DND-41 (cell line): Measurements from ENCODE around the gene QPCT.
"Not testable (repeated sequence)": the region's sequence is repeated elsewhere in the genome, so short reads cannot be mapped to it uniquely, and the experiment has no call there.

ENCODE experiments used
- ATAC-seq: fragments of 200-7000 bp; cut with Tn5 transposase; 3 replicates; pipeline ENCODE4 v1.9.1; 2021; ENCODE audit warnings: low read depth; ENCODE audit not compliant: insufficient read depth
- DNase-seq: peaks from one replicate; pipeline ENCODE4 v3.0.0-alpha.2; 2020
- H2AFZ ChIP-seq: 2 replicates; pipeline ENCODE4 v1.6.0; 2012; ENCODE audit warnings: low read depth, low read length
- H3K27ac ChIP-seq: 2 replicates; pipeline ENCODE4 v1.5.1; 2012; ENCODE audit warnings: low read length, inconsistent platforms
- H3K27me3 ChIP-seq: fragments of 200-600 bp; sonication (generic); 2 replicates; pipeline ENCODE4 v1.6.0; 2012; ENCODE audit warnings: low read length, mild to moderate bottlenecking, inconsistent platforms; ENCODE audit not compliant: insufficient read depth, poor library complexity
- H3K36me3 ChIP-seq: 2 replicates; pipeline ENCODE4 v1.5.1; 2012; ENCODE audit warnings: low read length, inconsistent platforms; ENCODE audit not compliant: insufficient read depth
- H3K4me1 ChIP-seq: 2 replicates; pipeline ENCODE4 v1.5.1; 2012; ENCODE audit warnings: mild to moderate bottlenecking, low read length; ENCODE audit not compliant: insufficient read depth
- H3K4me2 ChIP-seq: 2 replicates; pipeline ENCODE4 v1.6.0; 2012; ENCODE audit warnings: mild to moderate bottlenecking, moderate library complexity, low read length, inconsistent platforms; ENCODE audit not compliant: insufficient read depth
- H3K4me3 ChIP-seq, 2 experiments: fragments of 200-600 bp in 1 of 2; shearing (Covaris generic) in 1 of 2; 2 replicates each; pipeline ENCODE4 v1.5.1; 2012 to 2016; ENCODE audit warnings: inconsistent platforms in 2 of 2, low read length in 2 of 2, mild to moderate bottlenecking in 2 of 2, low read depth in 1 of 2, moderate library complexity in 1 of 2
- H3K79me2 ChIP-seq: 2 replicates; pipeline ENCODE4 v1.6.0; 2012; ENCODE audit warnings: low read length, inconsistent platforms; ENCODE audit not compliant: insufficient read depth
- H3K9ac ChIP-seq: 2 replicates; pipeline ENCODE4 v1.6.0; 2012; ENCODE audit warnings: low read depth, mild to moderate bottlenecking, inconsistent platforms, low read length, moderate library complexity
- H3K9me3 ChIP-seq: 2 replicates; pipeline ENCODE4 v1.5.1; 2012; ENCODE audit warnings: low read length, moderate library complexity, mild to moderate bottlenecking, inconsistent platforms; ENCODE audit not compliant: insufficient read depth, severe bottlenecking
- H4K20me1 ChIP-seq: 2 replicates; pipeline ENCODE4 v1.6.0; 2012; ENCODE audit warnings: low read length; ENCODE audit not compliant: insufficient read depth
- CTCF ChIP-seq: IDR thresholded peaks from 2 replicates; pipeline ENCODE4 v1.5.1; 2012; ENCODE audit warnings: borderline replicate concordance, low read length, moderate library complexity, mild to moderate bottlenecking; ENCODE audit not compliant: poor library complexity, severe bottlenecking; ENCODE audit errors: extremely low read depth
- EZH2 ChIP-seq: IDR thresholded peaks from 3 replicates; pipeline ENCODE4 v1.6.1; 2012; ENCODE audit warnings: borderline replicate concordance, low read depth, mild to moderate bottlenecking, moderate library complexity, low read length, inconsistent platforms; ENCODE audit not compliant: severe bottlenecking

Gene QPCT

DNA sequence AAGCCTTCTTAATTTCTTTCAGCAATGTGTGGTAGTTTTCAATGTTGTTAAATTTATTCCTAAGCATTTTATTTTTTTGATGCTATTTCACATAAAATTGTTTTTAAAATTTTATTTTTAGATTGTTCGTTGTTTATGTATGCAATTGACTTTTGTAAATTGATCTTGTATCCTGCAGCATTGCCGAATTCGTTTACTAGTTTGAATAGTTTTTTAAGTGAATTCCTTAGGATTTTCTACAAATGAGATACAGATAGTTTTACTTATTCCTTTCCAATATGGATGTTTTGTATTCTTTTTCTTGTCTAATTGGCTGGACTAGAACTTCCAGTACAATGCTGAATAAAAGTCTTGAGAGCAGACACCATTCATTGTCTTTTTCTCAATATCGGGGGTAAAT lies 55.6 kb downstream of the QPCT start:
- no peak for ATAC-seq
- peaks cover 4% of the 10 kb centered on the region for H3K27me3 ChIP-seq

DNA sequence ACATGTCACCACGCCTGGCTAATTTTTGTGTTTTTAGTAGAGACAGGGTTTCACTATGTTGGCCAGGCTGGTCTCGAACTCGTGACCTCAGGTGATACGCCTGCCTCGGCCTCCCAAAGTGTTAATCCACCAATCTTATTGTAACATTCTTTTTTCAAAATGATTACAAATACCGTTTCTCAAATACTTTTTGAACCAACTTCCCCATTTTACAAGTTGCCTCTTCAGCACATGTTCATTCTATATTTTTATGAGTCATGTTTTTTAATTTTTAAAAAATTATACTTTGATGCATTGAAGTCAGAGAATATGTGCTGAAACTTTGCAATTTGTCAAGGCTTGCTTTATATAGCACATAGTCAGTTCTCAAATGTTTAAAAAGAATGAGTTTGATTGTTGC lies 58.2 kb downstream of the QPCT start:
- Histone ChIP-seq H3K9ac (no peak overlapping the region), H3K4me1 (no peaks in the 10 kb centered on the region), H3K27me3 (peaks cover 9% of the 10 kb centered on the region), H3K79me2 (no peaks in the 10 kb centered on the region), H3K27ac (no peak overlapping the region), H3K36me3 (no peaks in the 10 kb centered on the region), H4K20me1 (no peaks in the 10 kb centered on the region), H3K9me3 (no peaks in the 10 kb centered on the region), H3K4me3 (no peak overlapping the region), H3K4me2 (no peak overlapping the region), H2AFZ (no peak overlapping the region)
- DNase-seq (no peak), ATAC-seq (no peak)
- TF ChIP-seq CTCF (no peak), EZH2 (no peak)

More for the DNA sequence above, 55.6 kb downstream of the QPCT start:
- no peaks in the 10 kb centered on the region for H3K4me1 ChIP-seq
- H4K20me1 ChIP-seq, result no peaks in the 10 kb centered on the region
- no peak overlapping the region for H3K27ac ChIP-seq
- H2AFZ ChIP-seq, result no peak overlapping the region
- no peak for TF ChIP-seq CTCF
- no peak for TF ChIP-seq EZH2
- no peak overlapping the region for H3K9ac ChIP-seq
- DNase-seq, result no peak
- no peak overlapping the region for H3K4me3 ChIP-seq
- H3K79me2 ChIP-seq, result no peaks in the 10 kb centered on the region
- no peaks in the 10 kb centered on the region for H3K36me3 ChIP-seq
- no peak overlapping the region for H3K4me2 ChIP-seq
- H3K9me3 ChIP-seq, result no peaks in the 10 kb centered on the region

GRCh38 chr2:37405781-37406180 lies 61.4 kb downstream of the QPCT start:
- no peaks in the 10 kb centered on the region for H3K9me3 ChIP-seq
- DNase-seq (no peak), ATAC-seq (no peak)
- no peak overlapping the region for H3K4me2 ChIP-seq
- H3K4me3 ChIP-seq, result no peak overlapping the region
- no peaks in the 10 kb centered on the region for H3K4me1 ChIP-seq
- H3K36me3 ChIP-seq, result no peaks in the 10 kb centered on the region
- H3K9ac ChIP-seq, result no peak overlapping the region
- no peak overlapping the region for H2AFZ ChIP-seq
- H3K27me3 ChIP-seq, result peaks cover 12% of the 10 kb centered on the region
- H3K27ac ChIP-seq, result no peak overlapping the region
- H3K79me2 ChIP-seq, result no peaks in the 10 kb centered on the region
- H4K20me1 ChIP-seq, result no peaks in the 10 kb centered on the region
- TF ChIP-seq EZH2 (no peak), CTCF (no peak)

- Histone ChIP-seq H3K4me2 (no peak overlapping the region), H3K36me3 (no peaks in the 10 kb centered on the region), H3K79me2 (no peaks in the 10 kb centered on the region), H3K9me3 (no peaks in the 10 kb centered on the region), H3K9ac (no peak overlapping the region), H4K20me1 (no peaks in the 10 kb centered on the region), H3K4me3 (no peak overlapping the region), H3K27me3 (peaks cover 7% of the 10 kb centered on the region), H3K27ac (no peak overlapping the region), H2AFZ (no peak overlapping the region), H3K4me1 (no peaks in the 10 kb centered on the region)
- DNase-seq (peak; percentile 13), ATAC-seq (peak; percentile 58)
- TF ChIP-seq CTCF, result no peak
- TF ChIP-seq EZH2, result no peak
These were observed 67.8 kb downstream of the QPCT start for GRCh38 chr2:37412231-37412630.

DNA sequence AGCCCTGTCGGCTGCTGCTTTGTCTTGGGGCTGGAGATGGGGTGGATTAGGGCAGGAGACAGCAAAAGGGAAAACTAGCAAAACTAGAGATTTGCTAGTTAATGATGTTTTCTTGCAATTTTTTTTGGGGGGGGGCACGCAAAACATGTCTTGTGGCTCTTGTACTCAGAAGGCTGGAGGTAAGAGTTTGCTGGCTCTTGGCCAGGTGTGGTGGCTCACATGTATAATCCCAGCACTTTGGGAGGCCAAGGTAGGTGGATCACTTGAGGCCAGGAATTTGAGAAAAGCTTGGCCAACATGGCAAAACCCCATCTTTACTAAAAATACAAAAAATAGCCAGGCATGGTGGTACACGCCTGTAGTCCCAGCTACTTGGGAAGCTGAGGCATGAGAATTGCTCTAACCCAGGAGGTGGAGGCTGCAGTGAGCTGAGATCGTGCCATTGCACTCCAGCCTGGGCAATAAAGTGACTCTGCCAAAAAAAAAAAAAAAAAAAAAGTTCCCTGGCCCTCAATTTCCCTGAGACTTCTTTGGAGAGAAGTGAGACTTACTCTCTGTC lies 69.6 kb downstream of the QPCT start:
- not testable (repeated sequence) for H3K9me3 ChIP-seq, H3K9ac ChIP-seq, H3K4me1 ChIP-seq, H3K27ac ChIP-seq, H3K4me3 ChIP-seq, H2AFZ ChIP-seq, ATAC-seq, H4K20me1 ChIP-seq, H3K79me2 ChIP-seq, DNase-seq, H3K36me3 ChIP-seq, H3K4me2 ChIP-seq, H3K27me3 ChIP-seq
